Measurements from ENCODE around the gene PI16. TPM values are rescaled to one million over a fixed set of nuclear protein-coding genes. Genes with fewer than 3 reads are reported as not detected.

PI16 gene
- total RNA-seq, 4 donors from 2014 or later: 44.8 to 64.3 (median 56.9) TPM

DNA sequence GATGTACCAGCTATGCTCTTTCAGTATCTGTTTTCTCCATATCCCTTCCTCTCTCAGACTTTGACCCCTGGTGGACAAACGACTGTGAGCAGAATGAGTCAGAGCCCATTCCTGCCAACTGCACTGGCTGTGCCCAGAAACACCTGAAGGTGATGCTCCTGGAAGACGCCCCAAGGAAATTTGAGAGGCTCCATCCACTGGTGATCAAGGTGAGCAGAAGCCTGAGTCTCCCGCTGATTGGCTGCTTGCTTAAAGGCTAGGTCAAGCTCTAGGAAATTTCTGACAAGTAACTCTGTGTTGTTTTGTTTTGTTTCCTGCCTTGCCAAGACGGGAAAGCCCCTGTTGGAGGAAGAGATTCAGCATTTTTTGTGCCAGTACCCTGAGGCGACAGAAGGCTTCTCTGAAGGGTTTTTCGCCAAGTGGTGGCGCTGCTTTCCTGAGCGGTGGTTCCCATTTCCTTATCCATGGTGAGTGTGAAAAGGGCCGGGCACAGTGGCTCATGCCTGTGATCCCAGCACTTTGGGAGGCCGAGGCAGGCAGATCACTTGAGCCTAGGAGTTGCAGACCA, 40.2 kb upstream of the PI16 start:
- no peaks in the 10 kb centered on the region for H3K27me3 ChIP-seq
- H3K27ac ChIP-seq (replicated peaks in 1 of 4): no peak overlapping the region
- no peaks in the 10 kb centered on the region for H3K9me3 ChIP-seq
- intact Hi-C loops (cut with DNase I): no loop called here
- DNase-seq (ENCODE audit: extremely low spot score): no peak
- TF ChIP-seq EP300 (IDR thresholded peaks at IDR 0.05) (no peak), POLR2A (IDR thresholded peaks at IDR 0.05; ENCODE audit: low read depth) (no peak), POLR2AphosphoS5 (IDR thresholded peaks at IDR 0.05) (no peak), CTCF (IDR thresholded peaks at IDR 0.05) (peak in 1 of 3 experiments; percentile 15)
- peaks cover 22 to 88% (median 71%) of the 10 kb centered on the region in 4 donors for H3K36me3 ChIP-seq
- no peak overlapping the region for H3K4me3 ChIP-seq
- H3K4me1 ChIP-seq: peaks cover 23 to 37% (median 32%) of the 10 kb centered on the region in 4 donors
- WGBS: 69% methylated on average over 9 of the region's 10 CpGs

DNA sequence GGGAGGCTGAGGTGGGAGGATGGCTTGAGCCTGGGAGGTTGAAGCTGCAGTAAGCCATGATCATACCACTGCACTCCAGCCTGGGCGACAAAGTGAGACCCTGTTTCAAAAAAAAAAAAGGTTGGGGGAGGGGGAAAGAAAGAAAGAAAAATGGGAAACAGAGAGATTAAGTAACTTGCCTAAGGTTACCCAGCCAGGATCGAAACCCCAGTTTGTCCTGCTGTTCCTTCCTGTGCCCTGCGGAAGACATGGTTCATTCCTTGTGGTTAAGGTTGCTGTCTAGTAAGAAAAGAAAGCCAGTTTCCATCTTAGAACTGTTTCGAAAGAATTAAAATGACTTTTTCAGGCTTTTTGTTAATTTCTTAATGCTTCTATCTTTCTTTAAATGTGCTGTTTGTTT, 38.9 kb upstream of the PI16 start:
- Histone ChIP-seq H3K36me3 (peaks cover 30 to 89% (median 81%) of the 10 kb centered on the region in 4 donors), H3K27me3 (no peaks in the 10 kb centered on the region), H3K27ac (replicated peaks in 1 of 4) (no peak overlapping the region), H3K9me3 (no peaks in the 10 kb centered on the region), H3K4me3 (no peak overlapping the region), H3K4me1 (peaks cover 32 to 42% (median 39%) of the 10 kb centered on the region in 4 donors)
- no peak for TF ChIP-seq POLR2AphosphoS5 (IDR thresholded peaks at IDR 0.05)
- no peak for TF ChIP-seq EP300 (IDR thresholded peaks at IDR 0.05)
- TF ChIP-seq CTCF (IDR thresholded peaks at IDR 0.05): no peak
- TF ChIP-seq POLR2A (IDR thresholded peaks at IDR 0.05; ENCODE audit: low read depth): no peak
- DNase-seq (ENCODE audit: extremely low spot score): no peak
- WGBS: 92% methylated on average over 4 of the region's 4 CpGs
- intact Hi-C loops (cut with DNase I): no loop called here

GRCh38 chr6:36916126-36916525, 38.4 kb upstream of the PI16 start:
- peaks cover 35 to 94% (median 87%) of the 10 kb centered on the region in 4 donors for H3K36me3 ChIP-seq
- no peak for TF ChIP-seq POLR2A (IDR thresholded peaks at IDR 0.05; ENCODE audit: low read depth)
- TF ChIP-seq EP300 (IDR thresholded peaks at IDR 0.05): no peak
- intact Hi-C loops (cut with DNase I): no loop called here
- no peak overlapping the region for H3K4me3 ChIP-seq
- WGBS: 86% methylated on average over 2 of the region's 2 CpGs
- no peaks in the 10 kb centered on the region for H3K27me3 ChIP-seq
- H3K9me3 ChIP-seq: no peaks in the 10 kb centered on the region
- peak overlapping the region in 3 of 4 donors; percentile 71 to 79 (median 75) for H3K27ac ChIP-seq (replicated peaks in 1 of 4)
- H3K4me1 ChIP-seq: peaks cover 32 to 46% (median 39%) of the 10 kb centered on the region in 4 donors
- DNase-seq (ENCODE audit: extremely low spot score): no peak

GRCh38 chr6:36917541-36918193, 36.9 kb upstream of the PI16 start:
- peaks cover 32 to 48% (median 39%) of the 10 kb centered on the region in 4 donors for H3K4me1 ChIP-seq
- H3K4me3 ChIP-seq: no peak overlapping the region
- H3K27me3 ChIP-seq: no peaks in the 10 kb centered on the region
- DNase-seq (ENCODE audit: extremely low spot score): no peak
- 50% methylated on average over 10 of the region's 10 CpGs for WGBS
- intact Hi-C loops (cut with DNase I): no loop called here
- H3K36me3 ChIP-seq: peaks cover 44 to 97% (median 84%) of the 10 kb centered on the region in 4 donors
- H3K27ac ChIP-seq (replicated peaks in 1 of 4): peak overlapping the region; percentile 71 to 79 (median 74)
- no peaks in the 10 kb centered on the region for H3K9me3 ChIP-seq
- peak; percentile 12 to 34 for TF ChIP-seq POLR2AphosphoS5 (IDR thresholded peaks at IDR 0.05)
- no peak for TF ChIP-seq POLR2A (IDR thresholded peaks at IDR 0.05; ENCODE audit: low read depth)

DNA sequence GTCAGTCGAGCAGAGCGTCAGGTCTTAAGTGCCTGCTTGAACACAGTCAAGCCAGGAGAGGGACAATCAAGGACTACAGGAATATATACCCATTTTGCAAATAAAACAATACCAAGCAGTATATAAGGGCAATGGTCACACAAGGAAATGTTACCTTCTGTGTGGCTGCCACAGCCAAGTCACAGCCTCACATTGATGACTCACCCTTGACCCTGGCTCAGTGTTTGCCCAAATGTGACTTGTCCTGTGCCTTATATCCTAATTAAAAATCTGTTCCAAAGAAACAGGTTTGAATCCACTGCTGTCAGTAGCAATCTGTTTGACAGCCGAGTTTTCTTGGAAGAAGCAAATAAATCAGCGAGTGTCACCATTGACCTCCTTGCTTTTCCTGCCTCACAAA, 34.5 kb upstream of the PI16 start:
- TF ChIP-seq EP300 (IDR thresholded peaks at IDR 0.05) (no peak), CTCF (IDR thresholded peaks at IDR 0.05) (no peak), POLR2A (IDR thresholded peaks at IDR 0.05; ENCODE audit: low read depth) (no peak), POLR2AphosphoS5 (IDR thresholded peaks at IDR 0.05) (no peak)
- no peak for DNase-seq (ENCODE audit: extremely low spot score)
- Histone ChIP-seq H3K9me3 (no peaks in the 10 kb centered on the region), H3K36me3 (peaks cover 44 to 97% (median 85%) of the 10 kb centered on the region in 4 donors), H3K27ac (replicated peaks in 1 of 4) (peak overlapping the region in 3 of 4 donors; percentile 15 to 75 (median 25)), H3K27me3 (no peaks in the 10 kb centered on the region), H3K4me1 (peaks cover 32 to 48% (median 36%) of the 10 kb centered on the region in 4 donors), H3K4me3 (no peak overlapping the region)
- intact Hi-C loops (cut with DNase I): no loop called here
- WGBS: 92% methylated on average over 4 of the region's 4 CpGs
